Nephron progenitor cell (in vitro differentiated cells): ENCODE measurements around the gene RNF167.
"Not testable (repeated sequence)": the region's sequence is repeated elsewhere in the genome, so short reads cannot be mapped to it uniquely, and the experiment has no call there.

Source experiments
- DNase-seq: peaks from one replicate; pipeline ENCODE4 v3.0.0; 2021
- H3K27ac Mint-ChIP-seq: 2 replicates; pipeline ENCODE4 v1.8.0; 2021; ENCODE audit warnings: mild to moderate bottlenecking, moderate library complexity, mixed read lengths
- H3K27me3 Mint-ChIP-seq: 2 replicates; pipeline ENCODE4 v1.8.0; 2021; ENCODE audit warnings: mild to moderate bottlenecking, low read depth, mixed read lengths; ENCODE audit not compliant: poor library complexity
- H3K36me3 Mint-ChIP-seq: 2 replicates; pipeline ENCODE4 v1.8.0; 2021; ENCODE audit warnings: low read depth, mixed read lengths
- H3K4me1 Mint-ChIP-seq: 2 replicates; pipeline ENCODE4 v1.8.0; 2021; ENCODE audit warnings: mixed read lengths
- H3K4me3 Mint-ChIP-seq: 2 replicates; pipeline ENCODE4 v1.8.0; 2021; ENCODE audit warnings: mild to moderate bottlenecking, moderate library complexity, mixed read lengths
- H3K9me3 Mint-ChIP-seq: 2 replicates; pipeline ENCODE4 v1.8.0; 2021; ENCODE audit warnings: mild to moderate bottlenecking, moderate library complexity, mixed read lengths
- CTCF ChIP-seq: fragments of 200-600 bp; sonication (generic); IDR thresholded peaks from 2 replicates; pipeline ENCODE4 v1.5.0; 2021; ENCODE audit warnings: antibody characterized with exemption

The RNF167 gene

GRCh38 chr17:4901648-4902344 lies 38.3 kb upstream of the RNF167 start:
- Mint-ChIP-seq H3K36me3 (peaks cover 12% of the 10 kb centered on the region), H3K4me3 (no peak overlapping the region), H3K4me1 (peaks cover 35% of the 10 kb centered on the region), H3K27ac (no peak overlapping the region), H3K9me3 (no peaks in the 10 kb centered on the region), H3K27me3 (peaks cover 24% of the 10 kb centered on the region)
- no peak for TF ChIP-seq CTCF
- DNase-seq: no peak

- peaks cover 12% of the 10 kb centered on the region for H3K36me3 Mint-ChIP-seq
- H3K27ac Mint-ChIP-seq: no peak overlapping the region
- no peaks in the 10 kb centered on the region for H3K9me3 Mint-ChIP-seq
- H3K4me3 Mint-ChIP-seq: no peak overlapping the region
- peaks cover 22% of the 10 kb centered on the region for H3K27me3 Mint-ChIP-seq
- TF ChIP-seq CTCF: no peak
- no peak for DNase-seq
- peaks cover 31% of the 10 kb centered on the region for H3K4me1 Mint-ChIP-seq
Measured at GRCh38 chr17:4902540-4902939, 37.5 kb upstream of the RNF167 start.

- peak; percentile 80 for DNase-seq
- H3K27me3 Mint-ChIP-seq: peaks cover 22% of the 10 kb centered on the region
- peaks cover 12% of the 10 kb centered on the region for H3K36me3 Mint-ChIP-seq
- H3K4me1 Mint-ChIP-seq: peaks cover 27% of the 10 kb centered on the region
- no peaks in the 10 kb centered on the region for H3K9me3 Mint-ChIP-seq
- TF ChIP-seq CTCF: peak; percentile 75
- H3K27ac Mint-ChIP-seq: no peak within 1 kb of the TSS
- peak within 1 kb of the TSS; percentile 11 for H3K4me3 Mint-ChIP-seq
Measured at GRCh38 chr17:4903051-4903818, 36.8 kb upstream of the RNF167 start, which contains the start of gene CHRNE. Gene CHRNE, minus strand, starts transcription at chr17:4903098. Its CDS starts 35 bp downstream, at chr17:4903063.

- not testable (repeated sequence) for H3K9me3 Mint-ChIP-seq, H3K27ac Mint-ChIP-seq
Measured at GRCh38 chr17:4906642-4907041, 33.4 kb upstream of the RNF167 start.

GRCh38 chr17:4908301-4908700 lies 31.8 kb upstream of the RNF167 start:
- H3K27ac Mint-ChIP-seq: no peak overlapping the region
- DNase-seq: no peak
- H3K27me3 Mint-ChIP-seq: peaks cover 14% of the 10 kb centered on the region
- no peaks in the 10 kb centered on the region for H3K9me3 Mint-ChIP-seq
- H3K4me3 Mint-ChIP-seq: no peak overlapping the region
- peaks cover 18% of the 10 kb centered on the region for H3K4me1 Mint-ChIP-seq
- TF ChIP-seq CTCF: no peak
- no peaks in the 10 kb centered on the region for H3K36me3 Mint-ChIP-seq

More at GRCh38 chr17:4906642-4907041, 33.4 kb upstream of the RNF167 start:
- not testable (repeated sequence) for H3K36me3 Mint-ChIP-seq, DNase-seq, H3K4me3 Mint-ChIP-seq
- H3K4me1 Mint-ChIP-seq: peaks cover 31% of the 10 kb centered on the region
- H3K27me3 Mint-ChIP-seq: peaks cover 18% of the 10 kb centered on the region

GRCh38 chr17:4908711-4909496 lies 31.2 kb upstream of the RNF167 start:
- no peak overlapping the region for H3K27ac Mint-ChIP-seq
- H3K36me3 Mint-ChIP-seq: no peaks in the 10 kb centered on the region
- peak; percentile 76 for TF ChIP-seq CTCF
- DNase-seq: peak; percentile 81
- no peak overlapping the region for H3K4me3 Mint-ChIP-seq
- H3K27me3 Mint-ChIP-seq: peaks cover 17% of the 10 kb centered on the region
- peaks cover 13% of the 10 kb centered on the region for H3K4me1 Mint-ChIP-seq
- H3K9me3 Mint-ChIP-seq: no peaks in the 10 kb centered on the region
